PC-3 (cell line): Measurements from ENCODE around the gene DRAXIN. TPM values are rescaled to one million over a fixed set of nuclear protein-coding genes. Genes with fewer than 3 reads are reported as not detected.
"Not testable (repeated sequence)": the region's sequence is repeated elsewhere in the genome, so short reads cannot be mapped to it uniquely, and the experiment has no call there.

ENCODE experiments used
- ATAC-seq: fragments of 200-7000 bp; cut with Tn5 transposase; 2 replicates; pipeline ENCODE4 v1.9.1; 2020; ENCODE audit warnings: mild to moderate bottlenecking, moderate library complexity
- BruUV-seq: library from RNA; stranded (reverse); fragments of 400-500 nt; replicated peaks from 2 replicates; lab custom pipeline; 2021; lab: Mats Ljungman, UMichigan
- CTCF ChIA-PET: fragments of 300-600 bp; sonication (Branson Sonifier 250); formaldehyde crosslinking; loops from one replicate; lab custom pipeline; 2022; ENCODE audit warnings: antibody characterized with exemption; lab: Charles Lee
- POLR2A ChIA-PET: fragments of 300-600 bp; sonication (Branson Sonifier 250); formaldehyde crosslinking; loops from one replicate; lab custom pipeline; 2022; ENCODE audit warnings: antibody characterized with exemption; ENCODE audit not compliant: unreplicated experiment; lab: Charles Lee
- DNase-seq: peaks from one replicate; pipeline ENCODE4 v3.0.0-alpha.2; 2015
- H2AFZ ChIP-seq: fragments of 300-600 bp; sonication (generic); 2 replicates; pipeline ENCODE4 v1.6.0; 2016; ENCODE audit warnings: antibody characterized with exemption, low read length
- H3F3A ChIP-seq: fragments of 300-600 bp; sonication (generic); one replicate; pipeline ENCODE4 v1.6.0; 2017; ENCODE audit warnings: antibody characterized with exemption, low read length, control low read depth, mild to moderate bottlenecking; ENCODE audit not compliant: unreplicated experiment
- H3K27ac ChIP-seq: fragments of 300-600 bp; sonication (generic); 2 replicates; pipeline ENCODE4 v1.5.1; 2016; ENCODE audit warnings: mild to moderate bottlenecking, low read length
- H3K27me3 ChIP-seq: fragments of 300-600 bp; sonication (generic); 2 replicates; pipeline ENCODE4 v1.6.1; 2016; ENCODE audit warnings: low read length, mixed read lengths
- H3K36me3 ChIP-seq: fragments of 300-600 bp; sonication (generic); 2 replicates; pipeline ENCODE4 v1.6.1; 2016; ENCODE audit warnings: low read depth, mixed run types, low read length, mixed read lengths
- H3K4me1 ChIP-seq: fragments of 300-600 bp; sonication (generic); 2 replicates; pipeline ENCODE4 v1.5.1; 2016; ENCODE audit warnings: low read length; ENCODE audit not compliant: insufficient read depth
- H3K4me2 ChIP-seq: fragments of 300-600 bp; sonication (generic); 2 replicates; pipeline ENCODE4 v1.6.0; 2016; ENCODE audit warnings: low read length
- H3K4me3 ChIP-seq: fragments of 300-600 bp; sonication (generic); 2 replicates; pipeline ENCODE4 v1.5.1; 2016; ENCODE audit warnings: mild to moderate bottlenecking, low read length, mixed read lengths
- H3K79me2 ChIP-seq: fragments of 300-600 bp; sonication (generic); 2 replicates; pipeline ENCODE4 v1.6.1; 2017; ENCODE audit warnings: low read length, mixed read lengths
- H3K9ac ChIP-seq: fragments of 300-600 bp; sonication (generic); 2 replicates; pipeline ENCODE4 v1.6.0; 2016; ENCODE audit warnings: mild to moderate bottlenecking, low read length
- H3K9me2 ChIP-seq: fragments of 300-600 bp; sonication (generic); replicated peaks from 2 replicates; pipeline ENCODE4 v1.6.1; 2016; ENCODE audit warnings: mixed run types, low read length, mixed read lengths
- H3K9me3 ChIP-seq: fragments of 300-600 bp; sonication (generic); 2 replicates; pipeline ENCODE4 v1.6.1; 2016; ENCODE audit warnings: low read length, mixed read lengths
- H4K20me1 ChIP-seq: fragments of 300-600 bp; sonication (generic); 2 replicates; pipeline ENCODE4 v1.6.1; 2016; ENCODE audit warnings: low read length, mixed read lengths
- EZH2 ChIP-seq: fragments of 300-600 bp; sonication (generic); IDR thresholded peaks from one replicate; pipeline ENCODE4 v1.6.1; 2017; ENCODE audit warnings: antibody characterized with exemption, mild to moderate bottlenecking, low read length; ENCODE audit not compliant: unreplicated experiment
- EZH2phosphoT487 ChIP-seq: fragments of 300-600 bp; sonication (generic); IDR thresholded peaks from 2 replicates; pipeline ENCODE4 v1.6.1; 2018; ENCODE audit warnings: mild to moderate bottlenecking, antibody characterized with exemption, low read length, borderline replicate concordance
- intact Hi-C: fragments of 100-400 bp; cut with micrococcal nuclease; formaldehyde crosslinking; loops from 2 replicates; pipeline ENCODE4 v1.9.0; 2023
- total RNA-seq: library from RNA; depleted of rRNA; stranded (reverse); fragments of >200 nt; gene quantifications from 2 replicates; pipeline ENCODE4 v1.2.3, GENCODE V29; 2014
- TF ChIP-seq, protein P1 (sequence below): fragments of 300-600 bp; sonication (generic); conservative IDR thresholded peaks from 2 replicates; pipeline ENCODE4 v1.5.1; 2017; ENCODE audit warnings: antibody characterized with exemption, low read depth, mild to moderate bottlenecking, low read length

The DRAXIN gene
- total RNA-seq, 1 experiment from 2014 or later = 0.07 TPM

DNA sequence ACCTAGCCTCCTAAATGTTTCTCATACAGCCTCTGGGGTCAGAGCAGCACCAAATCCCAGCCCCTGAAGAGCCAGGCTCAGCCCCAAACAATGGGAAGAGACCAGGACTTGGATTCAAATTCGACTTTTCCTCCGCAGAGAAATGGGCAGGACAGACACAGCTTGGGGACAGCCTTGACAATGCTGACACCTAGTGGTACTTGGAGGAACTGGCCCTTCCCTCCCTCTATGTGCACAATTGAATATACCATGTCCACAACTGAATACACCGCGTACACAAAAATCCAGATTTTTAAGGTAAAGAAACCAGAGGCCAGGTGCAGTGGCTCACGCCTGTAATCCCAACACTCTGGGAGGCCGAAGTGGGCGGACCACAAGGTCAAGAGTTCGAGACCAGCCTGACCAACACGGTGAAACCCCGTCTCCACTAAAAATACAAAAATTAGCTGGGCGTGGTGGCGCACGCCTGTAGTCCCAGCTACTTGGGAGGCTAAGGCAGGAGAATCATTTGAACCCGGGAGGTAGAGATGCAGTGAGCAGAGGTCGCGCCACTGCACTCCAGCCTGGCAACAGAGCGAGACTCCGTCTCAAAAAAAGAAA lies 49.0 kb upstream of the DRAXIN start:
- POLR2A ChIA-PET, H3K36me3 ChIP-seq, H3K27ac ChIP-seq, H3K9me2 ChIP-seq, H3K79me2 ChIP-seq, H3F3A ChIP-seq, H2AFZ ChIP-seq, H4K20me1 ChIP-seq, H3K4me3 ChIP-seq, H3K9me3 ChIP-seq, BruUV-seq, H3K9ac ChIP-seq, H3K4me1 ChIP-seq, H3K4me2 ChIP-seq: not testable (repeated sequence)
- CTCF ChIA-PET = interaction anchor here (0.5 to 2.3 kb wide), 2 partner anchors 19 to 605 kb away, joined by 3 to 15 read pairs; no protein-coding TSS in a partner anchor
- peak; percentile 81 for ATAC-seq
- TF ChIP-seq, protein P1, sequence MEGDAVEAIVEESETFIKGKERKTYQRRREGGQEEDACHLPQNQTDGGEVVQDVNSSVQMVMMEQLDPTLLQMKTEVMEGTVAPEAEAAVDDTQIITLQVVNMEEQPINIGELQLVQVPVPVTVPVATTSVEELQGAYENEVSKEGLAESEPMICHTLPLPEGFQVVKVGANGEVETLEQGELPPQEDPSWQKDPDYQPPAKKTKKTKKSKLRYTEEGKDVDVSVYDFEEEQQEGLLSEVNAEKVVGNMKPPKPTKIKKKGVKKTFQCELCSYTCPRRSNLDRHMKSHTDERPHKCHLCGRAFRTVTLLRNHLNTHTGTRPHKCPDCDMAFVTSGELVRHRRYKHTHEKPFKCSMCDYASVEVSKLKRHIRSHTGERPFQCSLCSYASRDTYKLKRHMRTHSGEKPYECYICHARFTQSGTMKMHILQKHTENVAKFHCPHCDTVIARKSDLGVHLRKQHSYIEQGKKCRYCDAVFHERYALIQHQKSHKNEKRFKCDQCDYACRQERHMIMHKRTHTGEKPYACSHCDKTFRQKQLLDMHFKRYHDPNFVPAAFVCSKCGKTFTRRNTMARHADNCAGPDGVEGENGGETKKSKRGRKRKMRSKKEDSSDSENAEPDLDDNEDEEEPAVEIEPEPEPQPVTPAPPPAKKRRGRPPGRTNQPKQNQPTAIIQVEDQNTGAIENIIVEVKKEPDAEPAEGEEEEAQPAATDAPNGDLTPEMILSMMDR = peak; percentile 91
- intact Hi-C loops = loop anchor here (1.0 to 10.0 kb wide), 3 partner anchors 164 to 401 kb away; partner anchors contain the start of gene DISP3
- DNase-seq = peak; percentile 82
- peaks cover 18% of the 10 kb centered on the region; the same call in 1 of the 2 replicates for H3K27me3 ChIP-seq

DNA sequence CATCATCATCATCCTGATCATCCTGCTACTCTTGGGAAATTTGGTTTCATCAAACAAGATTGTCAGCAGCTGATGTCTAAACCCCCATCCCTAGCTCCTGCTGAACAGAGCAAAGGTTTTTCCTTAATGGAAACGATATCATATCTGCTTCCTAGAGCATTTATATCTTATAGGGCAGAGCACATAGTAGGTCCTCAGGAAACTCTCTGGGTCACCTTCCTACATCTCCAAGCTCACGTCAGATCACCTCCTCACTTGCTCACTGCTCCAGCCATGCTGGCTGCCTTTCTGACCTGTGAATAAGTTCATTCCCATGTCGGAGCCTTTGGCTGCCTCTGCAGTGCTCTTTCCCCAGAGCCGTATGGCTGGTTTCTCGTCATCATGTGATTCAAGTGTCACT lies 47.7 kb upstream of the DRAXIN start:
- ChIA-PET CTCF (interaction anchor here (0.6 to 2.3 kb wide), 3 partner anchors 76 to 606 kb away, joined by 3 to 15 read pairs (median 5); no protein-coding TSS in a partner anchor), POLR2A (no interaction called here)
- peaks cover 6% of the 10 kb centered on the region; the same call in 1 of the 2 replicates for H3K27me3 ChIP-seq
- H3K4me3 ChIP-seq = no peak overlapping the region
- TF ChIP-seq EZH2phosphoT487 (no peak), EZH2 (no peak)
- TF ChIP-seq, protein P1 = no peak
- intact Hi-C loops = loop anchor here (2.0 to 10.0 kb wide), 2 partner anchors 165 to 359 kb away; partner anchors contain the start of gene DISP3
- H4K20me1 ChIP-seq = no peaks in the 10 kb centered on the region
- H3K4me2 ChIP-seq = no peak overlapping the region
- ATAC-seq (no peak), DNase-seq (no peak)
- H2AFZ ChIP-seq = no peak overlapping the region
- H3K9me3 ChIP-seq = no peaks in the 10 kb centered on the region
- H3K4me1 ChIP-seq = no peaks in the 10 kb centered on the region
- H3K9me2 ChIP-seq = no peaks in the 10 kb centered on the region
- no TSS peak for BruUV-seq
- H3K27ac ChIP-seq = no peak overlapping the region
- H3K79me2 ChIP-seq = no peaks in the 10 kb centered on the region
- no peak overlapping the region for H3K9ac ChIP-seq
- no peaks in the 10 kb centered on the region for H3F3A ChIP-seq
- no peaks in the 10 kb centered on the region for H3K36me3 ChIP-seq

DNA sequence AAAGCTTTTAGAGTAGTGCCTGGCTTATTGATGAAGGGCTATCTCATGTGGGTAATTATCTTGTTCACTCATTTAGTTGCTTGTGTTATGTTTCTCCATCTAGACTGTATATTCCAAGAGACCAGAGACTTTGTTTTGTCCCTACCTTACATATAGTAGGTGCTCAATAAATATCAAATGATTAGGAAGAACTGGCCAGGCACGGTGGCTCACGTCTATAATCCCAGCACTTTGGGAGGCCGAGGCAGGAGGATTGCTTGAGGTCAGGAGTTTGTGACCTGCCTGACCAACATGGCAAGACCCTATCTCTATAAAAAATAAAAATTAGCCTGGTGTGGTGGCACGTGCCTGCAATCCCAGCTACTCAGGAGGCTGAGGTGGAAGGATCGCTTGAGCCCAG lies 46.2 kb upstream of the DRAXIN start:
- no peak overlapping the region for H3K27ac ChIP-seq
- POLR2A ChIA-PET = no interaction called here
- TF ChIP-seq EZH2 (no peak), EZH2phosphoT487 (no peak)
- TF ChIP-seq, protein P1 = no peak
- H3F3A ChIP-seq = no peaks in the 10 kb centered on the region
- ATAC-seq = no peak
- peaks cover 6% of the 10 kb centered on the region; the same call in 1 of the 2 replicates for H3K4me1 ChIP-seq
- H3K9me2 ChIP-seq = no peaks in the 10 kb centered on the region
- no peaks in the 10 kb centered on the region for H3K36me3 ChIP-seq
- H3K27me3 ChIP-seq = no peaks in the 10 kb centered on the region
- intact Hi-C loops = loop anchor here (1.0 to 10.0 kb wide), 2 partner anchors 360 to 608 kb away; no protein-coding TSS in a partner anchor
- no peak overlapping the region for H3K4me2 ChIP-seq
- no peaks in the 10 kb centered on the region for H3K9me3 ChIP-seq
- no peaks in the 10 kb centered on the region for H4K20me1 ChIP-seq
- H2AFZ ChIP-seq = no peak overlapping the region
- no peak overlapping the region for H3K4me3 ChIP-seq
- H3K9ac ChIP-seq = no peak overlapping the region
- no peak for DNase-seq
- CTCF ChIA-PET = interaction anchor here (1.0 to 1.2 kb wide), 3 partner anchors 19 to 608 kb away, joined by 5 to 9 read pairs (median 5); partner anchors contain the start of gene FBXO6
- H3K79me2 ChIP-seq = no peaks in the 10 kb centered on the region
- no TSS peak for BruUV-seq
